ENCODE data around the gene BCKDHB. TPM values are rescaled to one million over a fixed set of nuclear protein-coding genes. Genes with fewer than 3 reads are reported as not detected.

BCKDHB gene
- total RNA-seq, 3 donors from 2014 or later (not counting 1 experiment from before 2014, with no cell fraction given): 11.1 to 13.7 (median 12.8) TPM

DNA sequence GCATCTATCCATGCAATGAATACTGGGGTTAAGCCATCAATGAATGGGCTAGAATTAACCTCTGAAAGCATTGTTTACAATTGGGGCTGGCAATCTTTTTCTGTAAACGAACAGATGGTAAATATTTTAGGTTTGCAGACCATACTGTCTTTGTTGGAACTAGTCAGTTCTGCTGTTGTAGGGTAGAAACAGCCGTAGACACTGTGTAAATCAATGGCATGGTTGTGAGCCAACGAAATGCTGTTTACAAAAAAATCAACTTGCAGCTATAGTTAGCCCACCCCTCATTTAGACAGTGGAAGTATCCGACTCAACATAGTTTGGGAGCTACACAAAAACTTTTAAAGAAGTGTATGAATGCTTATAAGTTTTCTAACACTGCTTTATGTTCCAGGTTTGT is 91.5 kb downstream of the BCKDHB start:
- H3K36me3 Mint-ChIP-seq: no peaks in the 10 kb centered on the region
- no peak overlapping the region for H3K4me3 ChIP-seq (ENCODE audit: low read length)
- no peaks in the 10 kb centered on the region for H3K36me3 ChIP-seq (ENCODE audit: control insufficient read depth, insufficient read depth, low read length)
- no peaks in the 10 kb centered on the region for H3K4me1 Mint-ChIP-seq
- no peaks in the 10 kb centered on the region for H3K9me3 Mint-ChIP-seq
- no peaks in the 10 kb centered on the region for H3K9me3 ChIP-seq (ENCODE audit: control insufficient read depth, insufficient read depth, low read length)
- 98% methylated on average over 3 of the region's 4 CpGs for WGBS (ENCODE audit: insufficient coverage)
- H3K27me3 ChIP-seq (ENCODE audit: control insufficient read depth, insufficient read depth, low read length): no peaks in the 10 kb centered on the region
- no peak for DNase-seq
- intact Hi-C loops (cut with micrococcal nuclease): no loop called here
- ATAC-seq: no peak
- H3K27ac Mint-ChIP-seq: no peak overlapping the region
- H3K4me3 Mint-ChIP-seq: no peak overlapping the region
- no peaks in the 10 kb centered on the region for H3K27me3 Mint-ChIP-seq (ENCODE audit: low read depth in 2 of 2)
- no peaks in the 10 kb centered on the region for H3K4me1 ChIP-seq (ENCODE audit: control insufficient read depth, insufficient read depth, low read length)
- no peak overlapping the region for H3K27ac ChIP-seq (ENCODE audit: low read length)
- TF ChIP-seq, protein P1, sequence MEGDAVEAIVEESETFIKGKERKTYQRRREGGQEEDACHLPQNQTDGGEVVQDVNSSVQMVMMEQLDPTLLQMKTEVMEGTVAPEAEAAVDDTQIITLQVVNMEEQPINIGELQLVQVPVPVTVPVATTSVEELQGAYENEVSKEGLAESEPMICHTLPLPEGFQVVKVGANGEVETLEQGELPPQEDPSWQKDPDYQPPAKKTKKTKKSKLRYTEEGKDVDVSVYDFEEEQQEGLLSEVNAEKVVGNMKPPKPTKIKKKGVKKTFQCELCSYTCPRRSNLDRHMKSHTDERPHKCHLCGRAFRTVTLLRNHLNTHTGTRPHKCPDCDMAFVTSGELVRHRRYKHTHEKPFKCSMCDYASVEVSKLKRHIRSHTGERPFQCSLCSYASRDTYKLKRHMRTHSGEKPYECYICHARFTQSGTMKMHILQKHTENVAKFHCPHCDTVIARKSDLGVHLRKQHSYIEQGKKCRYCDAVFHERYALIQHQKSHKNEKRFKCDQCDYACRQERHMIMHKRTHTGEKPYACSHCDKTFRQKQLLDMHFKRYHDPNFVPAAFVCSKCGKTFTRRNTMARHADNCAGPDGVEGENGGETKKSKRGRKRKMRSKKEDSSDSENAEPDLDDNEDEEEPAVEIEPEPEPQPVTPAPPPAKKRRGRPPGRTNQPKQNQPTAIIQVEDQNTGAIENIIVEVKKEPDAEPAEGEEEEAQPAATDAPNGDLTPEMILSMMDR (IDR thresholded peaks at IDR 0.05): no peak

DNA sequence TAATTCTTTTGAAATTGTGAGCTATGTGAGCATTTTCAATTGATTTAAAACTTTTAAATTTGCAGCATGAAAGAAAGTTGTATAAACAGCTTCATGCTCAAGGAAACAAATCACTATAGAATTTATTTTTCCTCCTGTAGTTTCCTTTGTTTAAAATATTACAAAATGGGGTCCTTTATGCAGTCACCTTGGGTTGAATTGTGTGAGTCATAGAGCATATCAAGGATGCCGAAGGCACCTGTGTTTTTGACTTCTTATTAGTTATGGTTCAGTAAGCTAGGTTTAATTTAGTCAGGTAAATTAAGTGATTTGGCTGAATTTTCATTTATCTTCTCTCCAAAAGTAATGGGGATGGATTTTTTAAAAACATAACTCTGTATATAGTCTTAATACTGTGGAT is 96.8 kb downstream of the BCKDHB start:
- intact Hi-C loops (cut with micrococcal nuclease): no loop called here
- Mint-ChIP-seq H3K4me1 (no peaks in the 10 kb centered on the region), H3K36me3 (no peaks in the 10 kb centered on the region), H3K4me3 (no peak overlapping the region), H3K9me3 (no peaks in the 10 kb centered on the region), H3K27me3 (ENCODE audit: low read depth in 2 of 2) (no peaks in the 10 kb centered on the region), H3K27ac (no peak overlapping the region)
- peaks cover 2% of the 10 kb centered on the region for H3K36me3 ChIP-seq (ENCODE audit: control insufficient read depth, insufficient read depth, low read length)
- no peak overlapping the region for H3K27ac ChIP-seq (ENCODE audit: low read length)
- no peaks in the 10 kb centered on the region for H3K4me1 ChIP-seq (ENCODE audit: control insufficient read depth, insufficient read depth, low read length)
- no peak for DNase-seq
- H3K9me3 ChIP-seq (ENCODE audit: control insufficient read depth, insufficient read depth, low read length): no peaks in the 10 kb centered on the region
- H3K27me3 ChIP-seq (ENCODE audit: control insufficient read depth, insufficient read depth, low read length): no peaks in the 10 kb centered on the region
- no peak overlapping the region for H3K4me3 ChIP-seq (ENCODE audit: low read length)
- TF ChIP-seq, protein P1 (IDR thresholded peaks at IDR 0.05): no peak
- WGBS (ENCODE audit: insufficient coverage): 86% methylated on average over 1 of the region's 1 CpG
- no peak for ATAC-seq

DNA sequence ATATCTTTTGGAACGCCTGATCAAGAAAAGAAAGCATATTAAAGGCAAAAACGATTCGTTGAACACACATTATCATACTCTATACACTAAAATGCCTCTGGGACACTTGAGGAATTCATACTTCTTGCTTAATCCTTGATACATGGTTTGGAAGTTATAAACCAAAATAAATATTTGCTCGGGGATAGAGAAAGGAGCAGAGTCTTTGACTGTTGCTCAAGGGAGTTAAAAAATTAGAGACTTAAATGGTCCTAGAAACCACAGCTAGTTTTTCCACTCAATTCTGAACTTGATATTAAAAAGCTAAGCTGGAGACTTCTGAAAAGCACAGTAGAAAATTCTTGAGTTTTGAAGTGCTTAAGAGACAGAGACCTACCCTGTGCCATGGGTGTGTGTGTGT is 98.9 kb downstream of the BCKDHB start:
- intact Hi-C loops (cut with micrococcal nuclease): no loop called here
- Histone ChIP-seq H3K27ac (ENCODE audit: low read length) (no peak overlapping the region), H3K36me3 (ENCODE audit: control insufficient read depth, insufficient read depth, low read length) (peaks cover 2% of the 10 kb centered on the region), H3K4me1 (ENCODE audit: control insufficient read depth, insufficient read depth, low read length) (no peaks in the 10 kb centered on the region), H3K27me3 (ENCODE audit: control insufficient read depth, insufficient read depth, low read length) (no peaks in the 10 kb centered on the region), H3K4me3 (ENCODE audit: low read length) (no peak overlapping the region), H3K9me3 (ENCODE audit: control insufficient read depth, insufficient read depth, low read length) (no peaks in the 10 kb centered on the region)
- TF ChIP-seq, protein P1 (IDR thresholded peaks at IDR 0.05): no peak
- no peaks in the 10 kb centered on the region for H3K27me3 Mint-ChIP-seq (ENCODE audit: low read depth in 2 of 2)
- no peak overlapping the region for H3K4me3 Mint-ChIP-seq
- no peak for DNase-seq
- ATAC-seq: no peak
- no peaks in the 10 kb centered on the region for H3K4me1 Mint-ChIP-seq
- no peaks in the 10 kb centered on the region for H3K9me3 Mint-ChIP-seq
- H3K36me3 Mint-ChIP-seq: no peaks in the 10 kb centered on the region
- 100% methylated on average over 4 of the region's 4 CpGs for WGBS (ENCODE audit: insufficient coverage)
- no peak overlapping the region for H3K27ac Mint-ChIP-seq

DNA sequence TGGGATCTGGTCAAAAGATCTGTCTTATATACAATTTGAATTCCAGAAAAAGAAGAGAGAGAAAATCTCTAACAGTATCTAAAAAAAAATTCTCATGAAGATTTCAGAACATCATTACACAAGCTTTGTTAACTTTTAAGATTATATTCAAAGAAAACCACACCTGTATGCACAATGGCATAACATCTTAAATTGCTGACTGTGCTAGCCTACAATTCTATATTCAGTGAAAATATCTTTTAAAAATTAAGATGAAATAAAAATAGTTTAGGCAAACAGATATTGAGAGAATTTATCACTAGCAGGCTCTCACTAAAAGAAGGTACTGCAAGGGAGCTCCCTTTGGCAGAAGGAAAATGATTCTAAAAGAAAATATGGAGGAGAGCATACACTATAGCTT is 100.3 kb downstream of the BCKDHB start:
- TF ChIP-seq, protein P1 (IDR thresholded peaks at IDR 0.05): no peak
- H3K36me3 ChIP-seq (ENCODE audit: control insufficient read depth, insufficient read depth, low read length): peaks cover 2% of the 10 kb centered on the region
- no peak overlapping the region for H3K4me3 ChIP-seq (ENCODE audit: low read length)
- H3K9me3 ChIP-seq (ENCODE audit: control insufficient read depth, insufficient read depth, low read length): no peaks in the 10 kb centered on the region
- ATAC-seq (no peak), DNase-seq (no peak)
- intact Hi-C loops (cut with micrococcal nuclease): no loop called here
- Mint-ChIP-seq H3K4me1 (no peaks in the 10 kb centered on the region), H3K27me3 (ENCODE audit: low read depth in 2 of 2) (no peaks in the 10 kb centered on the region), H3K9me3 (no peaks in the 10 kb centered on the region), H3K27ac (no peak overlapping the region), H3K4me3 (no peak overlapping the region), H3K36me3 (no peaks in the 10 kb centered on the region)
- H3K27me3 ChIP-seq (ENCODE audit: control insufficient read depth, insufficient read depth, low read length): no peaks in the 10 kb centered on the region
- no peak overlapping the region for H3K27ac ChIP-seq (ENCODE audit: low read length)
- no peaks in the 10 kb centered on the region for H3K4me1 ChIP-seq (ENCODE audit: control insufficient read depth, insufficient read depth, low read length)
